ENCODE measurements around the gene UST. TPM values are rescaled to one million over a fixed set of nuclear protein-coding genes. Genes with fewer than 3 reads are reported as not detected.
"Not testable (repeated sequence)": the region's sequence is repeated elsewhere in the genome, so short reads cannot be mapped to it uniquely, and the experiment has no call there.

Gene UST
- total RNA-seq, 1 donor = 36.1 TPM

- TF ChIP-seq CTCF (IDR thresholded peaks at IDR 0.05; ENCODE audit: insufficient read depth, low read length) = no peak
- H3K4me3 ChIP-seq (ENCODE audit: low read depth, low read length) = peak overlapping the region; percentile 88
- peak; percentile 21 for DNase-seq (ENCODE audit: low read depth)
Observed at GRCh38 chr6:148745926-148746325, 904 bp upstream of the UST start.

GRCh38 chr6:148747145-148747470 lies 278 bp downstream of the UST start:
- DNase-seq (ENCODE audit: low read depth) = peak; percentile 54
- no peak for TF ChIP-seq CTCF (IDR thresholded peaks at IDR 0.05; ENCODE audit: insufficient read depth, low read length)
- H3K4me3 ChIP-seq (ENCODE audit: low read depth, low read length) = peak overlapping the region; percentile 88

GRCh38 chr6:148747471-148748165 lies 788 bp downstream of the UST start:
- H3K4me3 ChIP-seq (ENCODE audit: low read depth, low read length) = peak overlapping the region; percentile 88
- TF ChIP-seq CTCF (IDR thresholded peaks at IDR 0.05; ENCODE audit: insufficient read depth, low read length) = no peak
- DNase-seq (ENCODE audit: low read depth) = peak; percentile 42

GRCh38 chr6:148749674-148750073 lies 2.8 kb downstream of the UST start:
- no peak for TF ChIP-seq CTCF (IDR thresholded peaks at IDR 0.05; ENCODE audit: insufficient read depth, low read length)
- no peak for DNase-seq (ENCODE audit: low read depth)
- no peak overlapping the region for H3K4me3 ChIP-seq (ENCODE audit: low read depth, low read length)

GRCh38 chr6:148750838-148751792 lies 4.3 kb downstream of the UST start:
- DNase-seq (ENCODE audit: low read depth) = peak; percentile 94
- peak; percentile 9 for TF ChIP-seq CTCF (IDR thresholded peaks at IDR 0.05; ENCODE audit: insufficient read depth, low read length)
- H3K4me3 ChIP-seq (ENCODE audit: low read depth, low read length) = peak overlapping the region; percentile 29

- TF ChIP-seq CTCF (IDR thresholded peaks at IDR 0.05; ENCODE audit: insufficient read depth, low read length) = no peak
- no peak overlapping the region for H3K4me3 ChIP-seq (ENCODE audit: low read depth, low read length)
- DNase-seq (ENCODE audit: low read depth) = no peak
Observed at GRCh38 chr6:148751793-148752170, 5.0 kb downstream of the UST start.

- H3K4me3 ChIP-seq (ENCODE audit: low read depth, low read length) = not testable (repeated sequence)
Observed at GRCh38 chr6:148755379-148755778, 8.5 kb downstream of the UST start.

More at GRCh38 chr6:148755379-148755778, 8.5 kb downstream of the UST start:
- DNase-seq (ENCODE audit: low read depth) = not testable (repeated sequence)

Measured in fibroblast of the aortic adventitia (primary cell).